G401 (cell line): ENCODE measurements around the gene WIZ. TPM values are rescaled to one million over a fixed set of nuclear protein-coding genes. Genes with fewer than 3 reads are reported as not detected.
A peak's percentile ranks its signal among the peaks of the same experiment; 100 is the strongest.
"Not testable (repeated sequence)": the region's sequence is repeated elsewhere in the genome, so short reads cannot be mapped to it uniquely, and the experiment has no call there.

ENCODE experiments used
- DNase-seq: peaks from one replicate; pipeline ENCODE4 v3.0.0-alpha.2; 2015; ENCODE audit warnings: low spot score
- in situ Hi-C: cut with HindIII; loops from 2 replicates; pipeline ENCODE4 v1.10.0; 2016; ENCODE audit warnings: low sequenced_read_pairs, mixed read lengths
- total RNA-seq: library from RNA; depleted of rRNA; stranded (reverse); fragments of >200 nt; shearing (Covaris generic); gene quantifications from 2 replicates; pipeline ENCODE4 v1.2.3, GENCODE V29; 2014

The WIZ gene
- total RNA-seq, 1 experiment from 2014 or later: 24.9 TPM

DNA sequence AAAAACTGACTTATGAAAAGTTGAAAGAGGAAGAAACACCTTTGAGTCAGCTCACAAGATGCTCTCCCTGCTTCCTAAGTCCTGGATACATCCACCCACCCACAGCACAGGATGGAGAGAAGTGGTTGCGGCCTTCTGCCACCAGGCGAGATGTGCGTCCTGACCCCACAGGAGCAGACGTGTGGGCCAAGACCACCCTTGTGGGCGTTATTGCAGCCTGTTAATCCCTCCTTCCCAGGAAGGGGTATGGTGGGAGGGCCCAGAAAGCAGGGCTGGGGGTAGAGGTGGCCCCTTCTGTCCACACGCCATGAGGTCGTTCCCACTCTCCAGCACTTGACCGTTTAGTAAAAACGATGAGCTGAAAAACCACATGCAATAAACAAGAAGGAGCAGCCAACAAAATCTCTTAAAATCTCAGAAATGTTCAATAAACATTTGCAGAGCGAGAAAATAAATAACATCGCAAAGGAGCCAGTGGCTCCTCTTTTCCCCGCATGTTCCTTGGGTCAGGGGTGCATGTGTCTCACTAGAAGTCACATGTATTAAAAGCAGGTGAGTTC, 28.5 kb downstream of the WIZ start:
- in situ Hi-C loops: no loop called here
- no peak for DNase-seq

DNA sequence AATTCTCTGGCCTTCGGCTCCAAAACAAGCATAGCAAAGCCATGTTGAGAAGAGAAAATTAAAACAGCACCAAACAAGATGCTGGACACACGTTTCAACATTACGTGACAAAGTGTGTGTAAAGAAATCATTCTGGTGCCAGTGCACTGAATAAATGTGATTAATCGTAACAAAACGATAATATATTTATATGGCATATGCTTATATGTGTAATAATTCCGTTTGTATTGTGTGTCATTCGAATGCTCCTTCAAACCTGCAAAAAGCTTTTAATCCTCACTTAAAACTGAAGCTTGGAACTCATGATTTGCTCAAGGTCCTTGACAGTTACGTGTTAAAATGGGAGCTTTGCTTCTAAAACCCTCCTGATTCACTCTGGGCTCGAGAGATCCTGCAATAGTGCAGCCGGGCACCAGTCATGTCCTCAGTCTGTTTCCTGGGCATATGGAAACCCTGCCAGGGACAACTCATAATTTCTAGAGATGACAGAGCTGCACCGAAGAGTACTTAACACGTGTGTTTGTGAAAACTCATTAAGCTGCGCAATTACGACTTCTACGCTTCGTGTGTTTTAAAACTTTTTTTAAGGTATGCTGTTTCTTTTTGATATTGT, 30.2 kb downstream of the WIZ start:
- peak; percentile 31 for DNase-seq
- in situ Hi-C loops: no loop called here

DNA sequence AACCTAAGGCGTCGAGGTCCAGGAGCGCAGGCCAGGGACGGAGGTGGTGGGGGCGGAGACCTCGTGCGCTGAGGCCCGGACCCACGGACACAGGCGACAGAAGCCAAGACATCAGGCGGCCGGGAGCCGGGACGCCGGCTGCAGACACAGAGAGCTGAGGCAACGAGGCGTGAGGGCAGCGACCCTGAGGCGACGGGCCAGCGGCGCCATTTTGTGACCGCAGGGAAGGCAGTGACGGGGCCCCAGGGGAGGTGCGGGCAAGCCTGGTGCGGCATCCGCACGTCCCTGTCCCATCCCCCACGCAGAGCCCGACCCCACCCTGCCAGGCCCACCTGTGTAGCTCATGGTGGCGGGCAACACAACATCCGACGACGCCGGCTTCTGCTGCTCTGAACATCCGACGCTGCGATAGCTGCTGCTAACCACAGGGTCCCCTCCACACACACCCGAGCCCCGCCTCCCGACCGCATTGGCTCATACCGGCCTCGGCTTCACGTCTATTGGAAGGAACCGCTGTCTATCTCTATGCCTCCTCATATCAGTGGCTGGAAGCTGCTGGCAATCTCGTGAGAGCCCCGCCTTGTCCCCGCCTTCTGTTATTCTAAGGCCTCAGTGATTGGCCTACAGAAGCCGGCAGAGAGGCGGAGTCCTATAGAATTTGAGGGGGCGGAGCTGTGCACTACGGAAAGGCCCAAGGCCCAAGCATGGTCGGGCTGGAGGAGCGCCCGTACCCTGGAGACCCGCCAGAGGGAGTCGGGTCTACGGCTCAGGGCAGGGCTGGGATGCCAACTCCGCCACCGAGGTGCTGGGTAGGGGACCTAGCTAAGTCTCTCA, 31.0 kb downstream of the WIZ start, which contains the start of gene AKAP8L:
TSS of gene AKAP8L (minus strand) at position 410 of the 834 bp plus-strand sequence. CDS start at position 345, 65 bp downstream.
- in situ Hi-C loops: no loop called here
- peak; percentile 100 for DNase-seq

DNA sequence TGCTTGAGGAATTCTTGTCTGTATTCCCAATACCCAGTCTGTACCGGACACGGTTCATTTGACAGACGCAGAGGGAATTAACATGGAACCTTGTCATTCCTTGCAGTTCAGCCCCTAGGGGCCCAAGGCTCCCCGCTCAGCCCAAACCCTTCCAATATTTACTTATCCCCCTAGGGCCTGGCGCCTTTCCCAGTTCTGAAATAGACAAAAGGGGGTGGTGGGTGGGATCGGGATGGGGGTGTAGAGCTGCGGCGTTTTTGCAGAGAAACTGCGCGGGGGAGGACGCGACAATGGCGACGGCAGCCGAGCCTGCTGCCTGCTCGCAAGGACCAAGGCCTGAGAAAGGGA, 31.6 kb downstream of the WIZ start:
- in situ Hi-C loops: no loop called here
- DNase-seq: peak; percentile 27

DNA sequence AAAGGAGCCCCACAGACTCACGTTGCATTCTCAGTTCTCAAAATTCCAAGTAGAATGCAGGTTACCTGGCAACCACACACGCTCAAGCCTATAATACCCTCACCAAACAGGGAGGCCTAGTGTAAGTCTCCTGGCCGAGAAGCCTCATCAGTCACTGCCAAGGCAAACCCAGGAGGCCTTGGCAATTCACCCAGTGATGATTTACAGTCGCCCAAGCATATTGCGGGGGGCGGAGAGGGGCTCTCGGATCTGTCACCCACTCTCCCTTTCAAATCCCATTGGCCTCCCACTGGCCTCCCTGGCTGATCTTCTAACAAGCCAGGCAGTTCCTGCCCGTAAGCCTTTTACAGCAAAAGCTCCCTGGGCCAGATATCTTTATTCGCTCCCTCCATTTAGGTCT, 32.1 kb downstream of the WIZ start:
- DNase-seq: peak; percentile 34
- in situ Hi-C loops: no loop called here

DNA sequence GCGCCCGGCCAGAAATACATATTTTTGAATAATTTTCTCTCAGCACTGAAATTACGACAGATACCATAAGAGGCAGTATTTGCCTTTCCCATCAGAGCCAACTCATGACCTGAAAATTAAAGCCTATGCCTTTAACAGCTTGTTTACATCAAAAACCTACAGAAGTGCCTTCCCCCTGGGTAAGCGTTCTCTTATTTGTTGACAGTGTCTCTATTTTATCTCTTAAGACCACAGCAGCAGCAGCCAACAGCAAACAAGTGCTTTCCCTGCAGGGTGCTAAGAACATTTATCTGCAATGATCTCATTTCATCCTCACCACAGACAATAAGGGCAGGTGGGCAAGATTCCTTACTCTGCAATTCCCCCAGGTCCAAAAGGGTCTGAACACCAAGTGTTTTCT, 36.9 kb downstream of the WIZ start:
- in situ Hi-C loops: no loop called here

DNA sequence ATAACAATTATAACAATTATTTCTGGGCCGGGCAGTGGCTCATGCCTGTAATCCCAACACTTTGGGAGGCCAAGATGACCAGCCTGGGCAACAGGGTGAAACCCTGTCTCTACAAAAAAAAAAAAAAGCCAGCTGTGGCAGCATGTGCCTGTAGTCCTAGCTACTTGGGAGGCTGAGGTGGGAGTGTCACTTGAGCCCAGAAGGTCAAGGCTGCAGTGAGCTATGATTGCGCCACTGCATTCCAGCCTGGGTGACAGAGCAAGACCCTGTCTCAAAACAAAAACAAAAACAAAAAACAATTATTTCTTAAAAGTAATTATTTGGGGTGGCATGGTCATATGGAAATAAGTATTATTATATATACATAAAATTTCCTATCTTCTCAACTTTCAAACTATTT, 38.4 kb downstream of the WIZ start:
- DNase-seq, in situ Hi-C loops: not testable (repeated sequence)

More for the DNA sequence above, 36.9 kb downstream of the WIZ start:
- peak; percentile 37 for DNase-seq

DNA sequence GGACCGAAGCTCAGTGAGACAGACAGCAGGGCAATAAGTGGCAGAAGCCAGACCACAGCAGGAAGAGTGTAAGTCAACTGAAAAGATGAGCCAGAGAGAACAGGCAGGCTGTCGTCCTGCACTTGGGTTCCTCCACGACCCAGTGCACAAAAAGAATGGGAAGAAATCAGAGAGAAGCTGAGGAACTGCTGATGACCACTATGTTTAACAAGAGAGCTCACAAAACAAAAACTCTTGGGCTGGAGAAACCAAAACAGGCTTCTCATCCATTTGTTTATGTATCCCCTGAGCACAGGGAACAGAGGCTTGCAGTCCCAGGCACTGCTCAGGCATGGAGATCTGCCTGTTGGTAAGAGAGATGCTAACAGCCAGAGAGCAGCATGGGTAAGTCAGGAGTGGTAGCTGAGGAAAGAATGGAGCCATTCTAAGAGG, 45.0 kb downstream of the WIZ start:
- DNase-seq: peak; percentile 73
- in situ Hi-C loops: no loop called here

DNA sequence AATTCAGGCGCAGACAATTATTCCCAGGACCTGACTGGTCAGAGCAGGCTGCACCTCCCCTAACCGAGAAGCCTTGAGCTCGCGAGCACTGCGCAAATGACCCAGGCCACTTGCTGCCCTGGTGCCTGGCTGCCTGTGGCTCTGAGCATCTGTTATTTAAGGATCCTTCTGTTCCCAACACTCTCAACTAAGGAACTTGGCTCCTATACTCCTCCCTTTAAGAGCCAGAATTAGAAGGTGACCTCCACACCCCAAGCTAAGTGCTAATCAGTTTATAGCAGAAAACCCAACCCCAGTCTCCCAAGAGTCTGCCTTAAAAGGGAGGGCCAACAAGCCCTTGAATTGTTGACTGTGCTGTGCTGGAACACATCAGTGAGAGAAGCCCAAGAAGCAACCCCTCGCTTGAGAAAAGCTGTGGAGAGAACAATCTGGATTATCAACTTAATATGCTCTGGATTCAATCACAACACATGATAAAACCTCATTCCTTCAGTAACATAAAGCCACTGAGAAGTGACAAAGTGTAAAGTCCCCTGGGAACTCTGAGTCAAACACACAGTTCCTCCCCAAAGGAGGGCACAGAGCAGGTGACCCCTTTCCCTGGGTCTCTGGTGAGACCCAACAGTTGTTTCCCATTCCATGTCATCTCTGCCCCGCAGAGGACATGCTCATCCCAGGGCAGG, 45.5 kb downstream of the WIZ start:
- in situ Hi-C loops: no loop called here
- DNase-seq: peak; percentile 89

DNA sequence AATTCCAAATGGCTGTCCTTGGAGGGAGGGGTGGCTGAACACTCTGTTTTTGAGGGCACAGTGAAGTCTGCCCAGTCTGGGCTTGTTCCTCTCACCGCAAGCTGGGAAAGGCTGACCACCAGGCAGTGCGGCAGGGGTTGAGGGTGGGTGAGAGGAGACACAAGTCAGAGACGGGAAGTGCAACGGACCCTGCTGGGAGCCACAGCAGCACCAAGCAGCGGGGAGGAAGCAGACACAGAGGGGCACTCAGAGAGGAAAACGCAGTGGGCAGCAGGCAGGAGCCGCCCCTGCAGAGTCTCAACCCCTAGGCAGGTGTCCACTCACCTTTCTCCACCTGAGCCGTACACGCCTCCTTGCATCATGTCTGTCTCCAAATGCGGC, 46.6 kb downstream of the WIZ start:
- DNase-seq: peak; percentile 25
- in situ Hi-C loops: no loop called here

DNA sequence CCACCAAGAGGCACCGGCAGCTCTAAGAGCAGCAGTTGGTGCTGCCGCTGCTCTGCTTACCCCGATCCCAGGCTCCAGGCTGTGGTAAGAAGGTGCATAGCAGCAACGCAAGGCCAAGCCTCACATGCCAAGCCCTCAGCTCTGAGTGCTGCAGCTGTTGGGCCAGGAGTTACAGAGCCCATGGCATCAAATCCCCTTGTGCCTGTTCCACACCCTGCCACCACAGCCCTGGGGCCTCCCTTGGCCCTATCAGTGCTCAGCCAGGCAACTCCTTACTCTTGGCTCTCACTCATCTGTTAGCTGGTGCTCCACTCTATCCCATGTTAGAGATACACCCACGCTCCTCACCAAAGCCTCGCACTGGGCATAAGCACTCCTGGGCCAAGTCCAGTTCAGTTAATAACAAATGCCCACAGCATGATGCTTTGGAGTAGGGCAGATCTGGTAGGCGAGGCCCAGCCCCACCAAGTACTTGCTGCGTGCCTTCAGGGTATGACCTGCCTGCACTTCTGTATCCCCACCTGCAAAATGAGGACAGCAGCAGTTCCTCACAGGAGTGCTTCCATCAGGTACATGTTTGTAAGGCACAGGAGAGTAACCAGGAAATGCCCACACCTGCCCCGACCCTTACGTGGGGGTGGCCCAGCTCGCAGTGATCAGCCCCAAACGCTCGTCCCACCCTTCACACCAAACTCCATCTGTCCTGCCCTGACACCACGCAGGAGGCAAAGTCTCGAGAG, 47.2 kb downstream of the WIZ start:
- peak; percentile 58 for DNase-seq
- in situ Hi-C loops: no loop called here

DNA sequence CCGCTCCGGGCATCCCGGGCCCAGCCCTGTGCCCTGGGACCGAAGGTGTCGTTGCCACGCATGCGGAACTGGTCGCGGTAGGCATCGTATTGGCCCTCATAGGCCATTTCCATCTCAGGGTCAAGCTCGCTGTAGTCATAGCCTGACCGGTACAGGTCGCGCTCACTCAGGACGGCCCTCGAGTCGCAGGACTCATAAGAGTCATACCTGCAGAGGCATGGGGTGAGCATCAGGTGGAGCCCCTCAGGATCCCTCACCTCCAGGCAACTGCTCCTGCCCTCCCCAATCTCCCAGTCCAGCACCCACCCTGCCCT, 48.4 kb downstream of the WIZ start:
- in situ Hi-C loops: no loop called here
- DNase-seq: no peak

DNA sequence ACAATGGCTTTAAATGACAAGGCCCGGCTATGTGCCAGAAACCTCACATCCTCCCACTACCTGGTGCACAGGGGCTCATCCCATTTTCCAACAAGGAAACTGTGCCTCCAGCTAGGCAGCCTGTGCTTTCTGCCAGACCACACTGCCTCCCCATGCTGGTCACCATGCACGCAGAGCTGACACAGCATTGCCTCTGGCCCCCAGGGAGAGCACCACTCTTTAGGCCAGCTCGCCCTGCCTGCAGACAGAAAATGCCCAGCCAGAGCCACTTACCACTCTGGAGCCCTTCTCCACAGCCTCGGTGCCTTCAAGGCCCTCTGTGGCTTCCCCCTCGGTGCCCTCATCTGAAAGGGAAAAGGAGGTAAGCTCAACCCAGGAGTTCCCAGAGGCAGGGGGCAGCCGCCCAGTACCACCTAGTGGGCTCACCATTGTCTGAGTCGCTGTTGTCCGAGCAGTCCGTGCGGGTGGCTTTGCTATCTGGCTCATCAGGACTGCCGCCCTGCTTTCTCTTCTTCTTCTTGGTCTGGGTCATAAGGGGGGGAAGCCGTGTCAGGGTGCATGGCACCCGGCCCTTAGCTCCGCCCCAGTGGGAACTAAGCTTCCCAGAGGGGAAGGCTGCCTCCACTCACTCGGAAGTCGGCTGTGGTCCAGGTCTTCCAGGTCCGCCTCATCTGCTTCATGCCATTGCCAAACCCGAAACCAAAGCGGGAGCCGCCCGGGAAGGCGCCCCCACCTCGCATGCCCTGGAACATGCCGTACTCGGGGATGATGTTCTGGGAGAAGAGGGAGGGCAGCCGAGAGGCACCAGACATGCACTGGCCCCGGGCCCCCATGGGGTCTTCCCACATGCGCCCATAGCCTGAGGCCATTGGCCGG, 49.0 kb downstream of the WIZ start:
- DNase-seq: peak; percentile 67
- in situ Hi-C loops: no loop called here

DNA sequence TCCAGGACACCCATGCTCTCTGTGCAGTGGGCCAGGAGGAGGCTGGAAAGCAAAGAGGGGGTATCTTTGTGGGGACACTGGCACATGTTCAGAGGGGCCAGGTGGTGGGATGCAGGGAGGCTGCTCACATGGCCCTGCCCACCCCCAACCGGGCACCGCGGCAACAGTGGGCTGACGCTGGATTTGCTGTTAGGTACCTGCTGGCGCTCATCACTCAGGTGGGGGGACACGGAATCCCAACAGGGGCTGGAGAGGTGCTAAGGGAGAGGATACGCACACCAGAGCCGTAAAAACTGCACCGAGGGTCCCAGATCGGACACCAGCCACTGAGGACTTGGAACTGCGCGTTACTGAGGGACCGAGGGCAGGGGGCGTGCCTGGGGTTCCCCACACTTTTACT, 50.1 kb downstream of the WIZ start:
- in situ Hi-C loops: no loop called here

DNA sequence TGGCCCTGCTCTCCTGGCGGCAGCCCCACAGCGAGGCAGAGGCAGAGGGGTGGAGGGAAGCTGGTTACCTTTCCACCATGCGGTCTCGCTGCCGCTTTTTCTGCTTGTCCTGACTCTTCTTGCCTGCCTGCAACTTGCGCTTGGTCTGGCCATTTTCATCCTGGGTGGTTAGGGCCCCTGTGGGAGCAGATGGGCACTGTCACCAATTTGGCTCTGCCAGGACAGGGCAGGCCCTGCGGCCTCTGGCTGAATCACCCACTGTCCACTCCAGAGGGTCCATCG, 50.6 kb downstream of the WIZ start:
- DNase-seq: no peak
- in situ Hi-C loops: no loop called here

More for the DNA sequence above, 50.1 kb downstream of the WIZ start:
- no peak for DNase-seq

DNA sequence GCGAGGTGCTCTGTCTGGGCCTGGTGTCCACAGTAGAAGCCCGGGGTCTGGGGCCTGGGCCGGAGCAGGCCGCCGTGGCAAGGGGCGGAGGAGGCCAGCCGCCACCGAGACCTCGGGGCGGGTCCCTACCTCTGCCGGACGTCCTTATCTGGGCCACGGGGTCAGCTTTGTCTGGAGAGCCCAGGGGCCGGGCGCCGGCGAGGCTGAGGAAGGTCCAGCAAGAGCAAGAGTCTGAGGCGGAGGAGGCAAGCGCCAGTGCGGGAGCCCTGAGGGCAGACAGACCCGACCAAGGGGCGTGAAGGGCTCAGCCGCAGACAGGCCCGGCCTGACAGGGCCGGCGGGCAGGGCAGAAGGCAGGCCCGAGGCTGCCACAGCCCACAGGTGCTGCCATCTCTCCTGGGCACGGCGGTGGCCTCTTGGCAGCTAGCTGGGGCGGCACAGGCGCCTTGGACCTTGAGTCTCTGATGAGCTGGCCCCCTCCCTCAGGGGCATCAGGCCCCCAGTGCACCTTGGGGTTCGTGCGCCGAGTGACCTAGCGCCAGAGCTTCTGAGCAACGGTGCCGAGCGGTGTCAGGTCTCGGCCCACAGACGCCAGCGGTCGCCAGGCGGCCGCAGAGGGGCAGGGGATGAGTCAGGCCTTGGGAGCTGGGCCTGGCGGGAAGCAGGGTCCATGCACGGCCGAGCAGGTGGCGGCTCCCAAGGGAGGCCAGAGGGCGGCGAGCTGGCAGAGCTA, 51.1 kb downstream of the WIZ start:
- in situ Hi-C loops: no loop called here
- DNase-seq: no peak

DNA sequence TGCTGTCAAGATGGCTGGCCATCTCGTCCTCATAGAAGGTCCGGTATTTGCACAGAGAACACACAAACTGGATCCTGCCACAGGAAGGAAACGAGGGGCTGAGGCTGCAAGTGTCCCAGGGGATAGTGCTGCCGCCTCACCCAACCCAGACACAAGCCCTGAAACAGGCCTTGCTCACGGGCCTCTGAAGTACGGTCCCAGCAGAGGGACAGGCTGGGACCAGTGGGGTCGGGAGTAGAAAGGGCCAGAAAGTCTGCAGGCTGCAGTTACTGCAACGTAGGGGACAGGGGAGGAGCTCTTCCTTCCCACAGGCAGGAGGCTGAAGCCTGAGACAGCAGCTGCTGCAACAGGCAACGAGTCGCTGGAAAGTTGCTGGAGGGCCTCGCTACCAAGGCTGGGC, 52.0 kb downstream of the WIZ start:
- no peak for DNase-seq
- in situ Hi-C loops: no loop called here

DNA sequence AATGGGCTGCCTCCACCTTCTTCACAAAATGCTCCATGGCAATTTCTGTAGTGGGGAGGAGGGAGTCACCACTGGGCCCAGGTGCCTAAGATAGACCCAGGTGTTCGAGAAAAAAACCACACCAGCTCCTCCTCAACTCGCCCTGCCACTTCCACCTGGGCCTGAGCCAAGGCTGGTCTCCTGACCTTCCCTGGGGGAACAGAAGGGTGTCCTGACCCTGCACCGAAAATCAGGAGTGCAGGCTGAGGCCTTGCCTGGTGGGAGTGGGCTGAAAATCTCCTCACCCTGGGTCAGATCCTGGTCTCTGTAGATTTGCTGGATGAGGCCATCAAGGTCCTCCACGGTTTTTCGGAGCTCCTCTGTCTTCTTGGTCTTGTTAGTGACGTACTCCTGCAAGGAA, 52.5 kb downstream of the WIZ start:
- no peak for DNase-seq
- in situ Hi-C loops: no loop called here
